PC-9 (cell line): Measurements from ENCODE around the gene SMTNL2. TPM values are rescaled to one million over a fixed set of nuclear protein-coding genes. Genes with fewer than 3 reads are reported as not detected.

Experiments
- BruUV-seq: library from RNA; stranded (reverse); fragments of 400-500 nt; replicated peaks from 2 replicates; lab custom pipeline; 2021; lab: Mats Ljungman, UMichigan
- CTCF ChIA-PET: fragments of 300-600 bp; sonication (Branson Sonifier 250); formaldehyde crosslinking; loops from one replicate; lab custom pipeline; 2022; ENCODE audit warnings: antibody characterized with exemption; lab: Charles Lee
- POLR2A ChIA-PET: fragments of 300-600 bp; sonication (Branson Sonifier 250); formaldehyde crosslinking; loops from one replicate; lab custom pipeline; 2022; ENCODE audit warnings: antibody characterized with exemption; ENCODE audit not compliant: unreplicated experiment; lab: Charles Lee
- DNase-seq, 2 experiments: peaks; one replicate each; pipeline versions ENCODE4 v3.0.0 to v3.0.0-alpha.2; 2015 to 2022; ENCODE audit warnings: mixed read lengths in 1 of 2
- H2AFZ ChIP-seq: fragments of 200-600 bp; sonication (generic); 2 replicates; pipeline ENCODE4 v1.8.1; 2017; ENCODE audit warnings: antibody characterized with exemption
- H3F3A ChIP-seq: fragments of 200-600 bp; sonication (generic); 2 replicates; pipeline ENCODE4 v1.8.1; 2017; ENCODE audit warnings: antibody characterized with exemption, mild to moderate bottlenecking, low read depth; ENCODE audit not compliant: insufficient read depth
- H3K27ac ChIP-seq: fragments of 200-600 bp; sonication (generic); 2 replicates; pipeline ENCODE4 v1.6.1; 2016; ENCODE audit warnings: mixed run types
- H3K27me3 ChIP-seq: fragments of 200-600 bp; sonication (generic); 2 replicates; pipeline ENCODE4 v1.6.1; 2016; ENCODE audit warnings: low read depth, mixed run types; ENCODE audit not compliant: insufficient read depth
- H3K36me3 ChIP-seq: fragments of 200-600 bp; sonication (generic); 2 replicates; pipeline ENCODE4 v1.6.1; 2016; ENCODE audit warnings: low read depth, mixed run types
- H3K4me1 ChIP-seq: fragments of 200-600 bp; sonication (generic); replicated peaks from 2 replicates; pipeline ENCODE4 v1.6.1; 2016; ENCODE audit warnings: mixed run types; ENCODE audit not compliant: insufficient read depth
- H3K4me2 ChIP-seq: fragments of 200-600 bp; sonication (generic); 2 replicates; pipeline ENCODE4 v1.6.1; 2017; ENCODE audit warnings: mixed run types
- H3K4me3 ChIP-seq: fragments of 200-600 bp; sonication (generic); 2 replicates; pipeline ENCODE4 v1.6.1; 2016; ENCODE audit warnings: mixed run types
- H3K79me2 ChIP-seq: fragments of 200-600 bp; sonication (generic); 2 replicates; pipeline ENCODE4 v1.6.1; 2017; ENCODE audit warnings: low read depth, mixed run types
- H3K9me2 ChIP-seq: fragments of 200-600 bp; sonication (generic); 2 replicates; pipeline ENCODE4 v1.8.1; 2017; ENCODE audit warnings: mild to moderate bottlenecking; ENCODE audit not compliant: insufficient read depth
- H3K9me3 ChIP-seq: fragments of 200-600 bp; sonication (generic); 2 replicates; pipeline ENCODE4 v1.8.1; 2016; ENCODE audit warnings: low read depth; ENCODE audit not compliant: insufficient read depth
- H4K20me1 ChIP-seq: fragments of 200-600 bp; sonication (generic); 2 replicates; pipeline ENCODE4 v1.8.1; 2017; ENCODE audit not compliant: insufficient read depth
- CTCF ChIP-seq: fragments of 200-600 bp; sonication (generic); conservative IDR thresholded peaks from 2 replicates; pipeline ENCODE4 v1.6.1; 2017; ENCODE audit warnings: mixed run types, antibody characterized with exemption, mild to moderate bottlenecking, moderate library complexity
- EZH2 ChIP-seq: fragments of 200-600 bp; sonication (generic); IDR thresholded peaks from 2 replicates; pipeline ENCODE4 v1.8.0; 2017; ENCODE audit warnings: antibody characterized with exemption, low read depth
- intact Hi-C: fragments of 100-400 bp; cut with micrococcal nuclease; formaldehyde crosslinking; loops from one replicate; pipeline ENCODE4 v1.10.0; 2022; ENCODE audit not compliant: unreplicated experiment
- total RNA-seq: library from RNA; stranded (reverse); gene quantifications from 2 replicates; pipeline ENCODE4 v1.2.3, GENCODE V29; 2021

The SMTNL2 gene
- total RNA-seq, 1 experiment from 2014 or later: not detected

GRCh38 chr17:4582691-4583090 lies 1.6 kb upstream of the SMTNL2 start:
- Histone ChIP-seq H3K9me3 (no peaks in the 10 kb centered on the region), H3K4me2 (no peak overlapping the region), H2AFZ (no peak overlapping the region), H3F3A (no peaks in the 10 kb centered on the region), H3K4me3 (no peak overlapping the region), H3K27me3 (peaks cover 50% of the 10 kb centered on the region), H3K36me3 (no peaks in the 10 kb centered on the region), H3K9me2 (no peaks in the 10 kb centered on the region), H3K27ac (no peak overlapping the region), H3K79me2 (no peaks in the 10 kb centered on the region), H3K4me1 (no peaks in the 10 kb centered on the region), H4K20me1 (no peaks in the 10 kb centered on the region; the same call in 1 of the 2 replicates)
- ChIA-PET CTCF (no interaction called here), POLR2A (no interaction called here)
- BruUV-seq: no TSS peak
- no peak for DNase-seq
- intact Hi-C loops: no loop called here
- TF ChIP-seq CTCF (no peak), EZH2 (no peak)

- no peak for TF ChIP-seq EZH2
- TF ChIP-seq CTCF: no peak
- no TSS peak for BruUV-seq
- Histone ChIP-seq H4K20me1 (no peaks in the 10 kb centered on the region; the same call in 1 of the 2 replicates), H3K9me3 (no peaks in the 10 kb centered on the region), H3K36me3 (no peaks in the 10 kb centered on the region), H3K4me2 (no peak overlapping the region), H2AFZ (no peak overlapping the region), H3K4me1 (no peaks in the 10 kb centered on the region), H3K27me3 (peaks cover 54% of the 10 kb centered on the region), H3K9me2 (no peaks in the 10 kb centered on the region), H3K4me3 (no peak overlapping the region), H3K79me2 (no peaks in the 10 kb centered on the region), H3K27ac (no peak overlapping the region), H3F3A (no peaks in the 10 kb centered on the region)
- intact Hi-C loops: no loop called here
- no peak for DNase-seq
- POLR2A ChIA-PET: no interaction called here
- CTCF ChIA-PET: no interaction called here
Measured at GRCh38 chr17:4583206-4583605, 1.1 kb upstream of the SMTNL2 start.

- no peaks in the 10 kb centered on the region for H3K9me2 ChIP-seq
- intact Hi-C loops: no loop called here
- DNase-seq: no peak
- no peak overlapping the region for H3K4me3 ChIP-seq
- peaks cover 59% of the 10 kb centered on the region for H3K27me3 ChIP-seq
- no peaks in the 10 kb centered on the region for H3K4me1 ChIP-seq
- H2AFZ ChIP-seq: no peak overlapping the region
- no peaks in the 10 kb centered on the region for H3K79me2 ChIP-seq
- H3K36me3 ChIP-seq: no peaks in the 10 kb centered on the region
- H3F3A ChIP-seq: no peaks in the 10 kb centered on the region
- TF ChIP-seq CTCF: no peak
- H3K9me3 ChIP-seq: no peaks in the 10 kb centered on the region
- ChIA-PET CTCF (no interaction called here), POLR2A (no interaction called here)
- BruUV-seq: no TSS peak
- no peaks in the 10 kb centered on the region; the same call in 1 of the 2 replicates for H4K20me1 ChIP-seq
- no peak overlapping the region for H3K27ac ChIP-seq
- no peak overlapping the region for H3K4me2 ChIP-seq
Measured at GRCh38 chr17:4583782-4584100, 588 bp upstream of the SMTNL2 start.
